Endothelial cell of umbilical vein (primary cell): ENCODE results near the gene ARHGAP10. TPM values are rescaled to one million over a fixed set of nuclear protein-coding genes. Genes with fewer than 3 reads are reported as not detected.

ENCODE experiments used
- BruUV-seq: library from RNA; stranded (reverse); fragments of 400-500 nt; replicated peaks from 2 replicates; lab custom pipeline; 2021; lab: Mats Ljungman, UMichigan
- CTCF ChIA-PET: fragments of 300-600, 350-600 bp; sonication (Branson Sonifier 250); formaldehyde crosslinking; loops from one replicate; lab custom pipeline; 2021; ENCODE audit warnings: antibody characterized with exemption, inconsistent platforms; lab: Charles Lee
- POLR2A ChIA-PET: fragments of 300-600, 350-600 bp; sonication (Branson Sonifier 250); formaldehyde crosslinking; loops from one replicate; lab custom pipeline; 2021; ENCODE audit warnings: antibody characterized with exemption, inconsistent platforms; lab: Charles Lee
- DNase-seq: peaks from one replicate; pipeline ENCODE4 v3.0.0-alpha.2; 2011; ENCODE audit warnings: low read depth, low spot score
- FAIRE-seq: peaks from 2 replicates; lab custom pipeline; 2011; peaks lifted over from hg19 to GRCh38; lab: Jason Lieb, UNC
- H2AFZ ChIP-seq: 2 replicates; pipeline ENCODE4 v1.6.0; 2012; ENCODE audit warnings: low read depth, low read length, control low read depth, inconsistent platforms
- H3K27ac ChIP-seq: 2 replicates; pipeline ENCODE4 v1.5.1; 2011; ENCODE audit warnings: low read depth, mild to moderate bottlenecking, control low read depth, low read length, moderate library complexity; ENCODE audit not compliant: insufficient read depth
- H3K27me3 ChIP-seq, 2 experiments: 2 replicates each; pipeline versions ENCODE4 v1.6.0 to v1.6.1; 2011; ENCODE audit warnings: low read length in 2 of 2, mixed read lengths in 1 of 2; ENCODE audit not compliant: control insufficient read depth in 2 of 2, insufficient read depth in 2 of 2
- H3K36me3 ChIP-seq, 2 experiments: 2 replicates in 1 of 2; 3 replicates in 1 of 2; pipeline ENCODE4 v1.5.1; 2011; ENCODE audit warnings: low read length in 2 of 2, mild to moderate bottlenecking in 1 of 2, moderate library complexity in 1 of 2; ENCODE audit not compliant: control insufficient read depth in 2 of 2, insufficient read depth in 2 of 2; ENCODE audit errors: extremely low read depth in 1 of 2
- H3K4me1 ChIP-seq: 3 replicates; pipeline ENCODE4 v1.5.1; 2011; ENCODE audit warnings: mild to moderate bottlenecking, low read length; ENCODE audit not compliant: control insufficient read depth, insufficient read depth; ENCODE audit errors: extremely low read depth
- H3K4me2 ChIP-seq: 2 replicates; pipeline ENCODE4 v1.6.1; 2011; ENCODE audit warnings: low read length, control low read depth, mixed read lengths; ENCODE audit not compliant: insufficient read depth
- H3K4me3 ChIP-seq, 3 experiments: fragments of 200-600 bp in 1 of 3; sonication (generic), shearing (Covaris generic) in 1 of 3; replicated peaks in 1 of 3; 2 replicates each; pipeline ENCODE4 v1.5.1; 2011 to 2016; ENCODE audit warnings: control low read depth in 3 of 3, low read length in 3 of 3, mild to moderate bottlenecking in 2 of 3, inconsistent platforms in 1 of 3, low read depth in 1 of 3, moderate library complexity in 1 of 3; ENCODE audit not compliant: insufficient read depth in 1 of 3
- H3K79me2 ChIP-seq: 2 replicates; pipeline ENCODE4 v1.6.0; 2012; ENCODE audit warnings: low read length, inconsistent platforms; ENCODE audit not compliant: control insufficient read depth, insufficient read depth
- H3K9ac ChIP-seq: replicated peaks from 2 replicates; pipeline ENCODE3; 2011; ENCODE audit warnings: low read length, control low read depth; ENCODE audit not compliant: insufficient read depth; ENCODE audit errors: extremely low read depth
- H3K9me1 ChIP-seq: replicated peaks from 3 replicates; pipeline ENCODE4 v1.6.0; 2011; ENCODE audit warnings: mild to moderate bottlenecking, low read length; ENCODE audit not compliant: control insufficient read depth, insufficient read depth; ENCODE audit errors: extremely low read depth
- H3K9me3 ChIP-seq: replicated peaks from 2 replicates; pipeline ENCODE4 v1.5.1; 2012; ENCODE audit warnings: low read length, inconsistent platforms; ENCODE audit not compliant: control insufficient read depth, insufficient read depth
- H4K20me1 ChIP-seq: replicated peaks from 2 replicates; pipeline ENCODE3; 2011; ENCODE audit warnings: mild to moderate bottlenecking, low read length; ENCODE audit not compliant: control insufficient read depth, insufficient read depth; ENCODE audit errors: extremely low read depth
- EZH2 ChIP-seq: IDR thresholded peaks from 2 replicates; pipeline ENCODE4 v1.6.1; 2012; ENCODE audit warnings: borderline replicate concordance, low read depth, mild to moderate bottlenecking, moderate library complexity, low read length, inconsistent platforms; ENCODE audit not compliant: severe bottlenecking
- FOS ChIP-seq: IDR thresholded peaks from 2 replicates; pipeline ENCODE4 v1.6.1; 2011; ENCODE audit warnings: mild to moderate bottlenecking, low read length, moderate library complexity, borderline replicate concordance; ENCODE audit not compliant: insufficient read depth
- GATA2 ChIP-seq: IDR thresholded peaks from 2 replicates; pipeline ENCODE4 v1.7.0; 2011; ENCODE audit warnings: low read depth, mild to moderate bottlenecking, moderate library complexity, mixed read lengths, low read length; ENCODE audit not compliant: insufficient read length, insufficient read depth
- JUN ChIP-seq: IDR thresholded peaks from 2 replicates; pipeline ENCODE4 v1.6.1; 2011; ENCODE audit warnings: borderline replicate concordance, low read depth; ENCODE audit not compliant: insufficient read length, insufficient read depth
- POLR2AphosphoS5 ChIP-seq: IDR thresholded peaks from 2 replicates; pipeline ENCODE4 v1.6.1; 2012; ENCODE audit warnings: low read depth, mild to moderate bottlenecking, control low read depth, low read length, moderate library complexity; ENCODE audit not compliant: insufficient read depth
- dilution Hi-C: fragments of 300-500 bp; cut with MboI; formaldehyde crosslinking; loops from one replicate; pipeline ENCODE4 v1.15.0; 2019; ENCODE audit warnings: low sequenced_read_pairs; ENCODE audit not compliant: extremely low pct_ligation_motif_present
- intact Hi-C: fragments of 100-400 bp; cut with micrococcal nuclease; formaldehyde crosslinking; loops from one replicate; pipeline ENCODE4 v1.10.0; 2022
- polyA plus RNA-seq, 4 experiments: library from polyadenylated mRNA; depleted of rRNA in 3 of 4; stranded (reverse) in 3 of 4; unstranded in 1 of 4; fragments of >200 nt; gene quantifications; 2 replicates each; pipeline versions ENCODE4 v1.2.1 to v1.2.3, GENCODE V29; 2011 to 2012; ENCODE audit warnings: missing spikeins in 1 of 4
- total RNA-seq: library from RNA; stranded (reverse); gene quantifications from 2 replicates; pipeline ENCODE4 v1.2.3, GENCODE V29; 2021
- TF ChIP-seq, protein P1 (sequence below), 2 donors: IDR thresholded peaks; 1 replicate in 1 of 2; 2 replicates in 1 of 2; pipeline ENCODE4 v1.5.1; 2011; ENCODE audit warnings: low read length in 2 of 2, mild to moderate bottlenecking in 2 of 2, moderate library complexity in 2 of 2, control low read depth in 1 of 2, inconsistent platforms in 1 of 2, low read depth in 1 of 2; ENCODE audit not compliant: insufficient read depth in 1 of 2; ENCODE audit errors: extremely low read depth in 1 of 2
- TF ChIP-seq, protein P2 (sequence below): IDR thresholded peaks from 2 replicates; pipeline ENCODE4 v1.6.1; 2011; ENCODE audit not compliant: insufficient read depth, insufficient read length

Gene ARHGAP10
- total and polyA plus RNA-seq, 2 donors (not counting 3 experiments of a cell fraction or from before 2014, with no cell fraction given): 20.4 to 36.7 TPM

DNA sequence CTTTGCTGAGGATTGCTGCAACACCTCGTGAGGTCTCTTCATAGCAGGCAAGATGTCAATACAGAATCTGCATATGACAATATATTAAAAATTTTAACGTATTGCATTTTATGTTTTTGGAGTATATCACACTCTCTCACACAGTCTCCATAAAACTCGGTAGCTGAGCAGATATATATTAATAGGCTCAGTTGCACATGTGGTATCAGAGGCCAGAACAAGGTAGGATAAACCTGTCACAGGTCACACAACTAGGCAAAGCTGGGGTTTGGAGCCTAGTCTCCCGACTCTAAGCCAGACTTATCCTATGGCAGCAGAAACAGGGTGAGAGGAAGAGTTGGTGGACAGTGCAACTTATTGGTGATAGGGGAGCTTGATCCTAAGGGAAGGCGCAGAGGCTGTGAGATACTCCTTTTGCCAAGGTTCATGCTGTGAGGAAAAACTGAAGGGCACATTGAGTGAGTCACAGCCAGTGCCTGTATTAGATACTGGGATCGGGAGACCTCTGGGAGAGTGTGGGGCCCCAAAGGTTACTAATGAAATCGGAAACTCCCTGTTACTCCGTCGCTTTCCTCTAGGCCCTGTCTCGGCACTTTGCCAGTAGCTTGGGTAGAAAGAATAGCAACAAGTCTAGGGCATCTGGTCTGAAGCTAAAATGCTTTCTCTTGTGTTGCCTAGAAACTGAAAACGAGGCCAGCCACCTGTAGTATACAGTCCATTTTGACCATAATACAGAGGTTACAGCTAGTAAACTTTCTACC lies 195.7 kb downstream of the ARHGAP10 start:
- FAIRE-seq: peak; percentile 72
- intact Hi-C loops: loop anchor here (5.0 kb wide), 2 partner anchors 1105 to 1335 kb away; no protein-coding TSS in a partner anchor

More for the DNA sequence above, 195.7 kb downstream of the ARHGAP10 start:
- no peaks in the 10 kb centered on the region for H3K36me3 ChIP-seq
- no TSS peak for BruUV-seq
- DNase-seq: peak; percentile 97
- no peaks in the 10 kb centered on the region for H3K9me1 ChIP-seq
- H3K9ac ChIP-seq: peak overlapping the region; percentile 53
- peak overlapping the region; percentile 65 for H3K4me2 ChIP-seq
- ChIA-PET CTCF (interaction anchor here (1.0 to 2.3 kb wide), 6 partner anchors 11 to 1104 kb away, joined by 3 to 10 read pairs (median 6); no protein-coding TSS in a partner anchor), POLR2A (no interaction called here)
- TF ChIP-seq, protein P1, sequence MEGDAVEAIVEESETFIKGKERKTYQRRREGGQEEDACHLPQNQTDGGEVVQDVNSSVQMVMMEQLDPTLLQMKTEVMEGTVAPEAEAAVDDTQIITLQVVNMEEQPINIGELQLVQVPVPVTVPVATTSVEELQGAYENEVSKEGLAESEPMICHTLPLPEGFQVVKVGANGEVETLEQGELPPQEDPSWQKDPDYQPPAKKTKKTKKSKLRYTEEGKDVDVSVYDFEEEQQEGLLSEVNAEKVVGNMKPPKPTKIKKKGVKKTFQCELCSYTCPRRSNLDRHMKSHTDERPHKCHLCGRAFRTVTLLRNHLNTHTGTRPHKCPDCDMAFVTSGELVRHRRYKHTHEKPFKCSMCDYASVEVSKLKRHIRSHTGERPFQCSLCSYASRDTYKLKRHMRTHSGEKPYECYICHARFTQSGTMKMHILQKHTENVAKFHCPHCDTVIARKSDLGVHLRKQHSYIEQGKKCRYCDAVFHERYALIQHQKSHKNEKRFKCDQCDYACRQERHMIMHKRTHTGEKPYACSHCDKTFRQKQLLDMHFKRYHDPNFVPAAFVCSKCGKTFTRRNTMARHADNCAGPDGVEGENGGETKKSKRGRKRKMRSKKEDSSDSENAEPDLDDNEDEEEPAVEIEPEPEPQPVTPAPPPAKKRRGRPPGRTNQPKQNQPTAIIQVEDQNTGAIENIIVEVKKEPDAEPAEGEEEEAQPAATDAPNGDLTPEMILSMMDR (IDR thresholded peaks at IDR 0.05; ENCODE audit: extremely low read depth in 1 of 2, insufficient read depth in 1 of 2, low read depth in 1 of 2, low read length in 2 of 2): no peak
- TF ChIP-seq, protein P2, sequence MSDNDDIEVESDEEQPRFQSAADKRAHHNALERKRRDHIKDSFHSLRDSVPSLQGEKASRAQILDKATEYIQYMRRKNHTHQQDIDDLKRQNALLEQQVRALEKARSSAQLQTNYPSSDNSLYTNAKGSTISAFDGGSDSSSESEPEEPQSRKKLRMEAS: no peak
- peak; percentile 54 for TF ChIP-seq JUN
- peak; percentile 70 for TF ChIP-seq FOS
- peak; percentile 44 for TF ChIP-seq GATA2
- peak; percentile 19 for TF ChIP-seq POLR2AphosphoS5
- TF ChIP-seq EZH2: no peak
- H2AFZ ChIP-seq: no peak overlapping the region
- H3K4me1 ChIP-seq: peaks cover 19% of the 10 kb centered on the region
- H3K27me3 ChIP-seq: no peaks in the 10 kb centered on the region
- H3K4me3 ChIP-seq: no peak overlapping the region
- no peaks in the 10 kb centered on the region for H4K20me1 ChIP-seq
- no peaks in the 10 kb centered on the region for H3K79me2 ChIP-seq
- no peaks in the 10 kb centered on the region for H3K9me3 ChIP-seq
- dilution Hi-C loops: no loop called here
- H3K27ac ChIP-seq: peak overlapping the region; percentile 78
